Bronchial epithelial cell (primary cell): Measurements from ENCODE around the gene KSR1. TPM values are rescaled to one million over a fixed set of nuclear protein-coding genes. Genes with fewer than 3 reads are reported as not detected.

Experiments
- DNase-seq: peaks from one replicate; pipeline ENCODE4 v3.0.0-alpha.2; 2010; ENCODE audit warnings: low read depth
- FAIRE-seq: peaks from 2 replicates; lab custom pipeline; 2011; peaks lifted over from hg19 to GRCh38; lab: Jason Lieb, UNC
- H3K27me3 ChIP-seq: 2 replicates; pipeline ENCODE4 v1.5.1; 2011; ENCODE audit warnings: low read length; ENCODE audit not compliant: control insufficient read depth, insufficient read depth
- H3K36me3 ChIP-seq: 2 replicates; pipeline ENCODE4 v1.5.1; 2011; ENCODE audit warnings: low read length; ENCODE audit not compliant: control insufficient read depth, insufficient read depth
- H3K4me3 ChIP-seq: 2 replicates; pipeline ENCODE4 v1.5.1; 2011; ENCODE audit warnings: mild to moderate bottlenecking, low read depth, low read length, control low read depth
- total RNA-seq: library from RNA; depleted of rRNA; stranded (reverse); fragments of >200 nt; gene quantifications from 2 replicates; pipeline ENCODE4 v1.2.1, GENCODE V29; 2014
- TF ChIP-seq, protein P1 (sequence below): IDR thresholded peaks from 2 replicates; pipeline ENCODE4 v1.5.1; 2011; ENCODE audit warnings: mild to moderate bottlenecking, moderate library complexity, low read length, control low read depth, inconsistent platforms; ENCODE audit not compliant: insufficient read depth, severe bottlenecking

The KSR1 gene
- total RNA-seq, 1 donor from 2014 or later, result 0.53 TPM

DNA sequence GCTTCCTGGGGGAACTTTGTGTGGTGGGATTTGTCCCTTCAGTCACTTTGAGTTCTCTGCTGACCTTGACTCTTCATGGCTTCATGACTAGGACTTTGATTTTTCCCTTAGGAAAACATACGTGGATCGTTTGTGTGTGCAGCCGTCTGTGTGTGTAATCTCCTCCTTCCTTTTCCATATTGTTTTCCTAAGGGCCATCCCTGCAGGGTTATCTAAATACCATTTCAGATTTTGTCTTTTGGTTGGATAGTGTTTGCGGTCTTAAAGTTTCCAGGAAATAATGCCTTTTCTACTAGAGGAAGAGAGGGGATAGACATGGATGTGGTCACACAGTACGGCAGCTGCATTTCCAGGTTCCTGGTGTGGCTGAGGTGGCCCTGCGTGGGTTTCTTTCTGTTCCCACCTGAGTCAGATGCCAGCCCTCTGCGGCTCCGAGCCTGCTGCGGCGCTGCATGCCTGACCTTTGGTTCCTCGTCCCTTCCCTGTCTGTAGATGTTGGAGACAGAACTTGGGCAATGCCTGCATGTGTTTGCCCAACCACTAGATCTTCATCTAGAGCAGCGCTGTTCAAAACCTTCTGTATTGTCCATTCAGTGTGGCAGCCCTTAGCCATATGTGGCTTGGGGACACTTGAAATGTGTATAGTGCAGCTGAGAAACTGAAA is 102.7 kb downstream of the KSR1 start:
- DNase-seq (no peak), FAIRE-seq (no peak)
- TF ChIP-seq, protein P1, sequence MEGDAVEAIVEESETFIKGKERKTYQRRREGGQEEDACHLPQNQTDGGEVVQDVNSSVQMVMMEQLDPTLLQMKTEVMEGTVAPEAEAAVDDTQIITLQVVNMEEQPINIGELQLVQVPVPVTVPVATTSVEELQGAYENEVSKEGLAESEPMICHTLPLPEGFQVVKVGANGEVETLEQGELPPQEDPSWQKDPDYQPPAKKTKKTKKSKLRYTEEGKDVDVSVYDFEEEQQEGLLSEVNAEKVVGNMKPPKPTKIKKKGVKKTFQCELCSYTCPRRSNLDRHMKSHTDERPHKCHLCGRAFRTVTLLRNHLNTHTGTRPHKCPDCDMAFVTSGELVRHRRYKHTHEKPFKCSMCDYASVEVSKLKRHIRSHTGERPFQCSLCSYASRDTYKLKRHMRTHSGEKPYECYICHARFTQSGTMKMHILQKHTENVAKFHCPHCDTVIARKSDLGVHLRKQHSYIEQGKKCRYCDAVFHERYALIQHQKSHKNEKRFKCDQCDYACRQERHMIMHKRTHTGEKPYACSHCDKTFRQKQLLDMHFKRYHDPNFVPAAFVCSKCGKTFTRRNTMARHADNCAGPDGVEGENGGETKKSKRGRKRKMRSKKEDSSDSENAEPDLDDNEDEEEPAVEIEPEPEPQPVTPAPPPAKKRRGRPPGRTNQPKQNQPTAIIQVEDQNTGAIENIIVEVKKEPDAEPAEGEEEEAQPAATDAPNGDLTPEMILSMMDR, result no peak
- Histone ChIP-seq H3K27me3 (no peaks in the 10 kb centered on the region), H3K4me3 (no peak overlapping the region), H3K36me3 (no peaks in the 10 kb centered on the region)

DNA sequence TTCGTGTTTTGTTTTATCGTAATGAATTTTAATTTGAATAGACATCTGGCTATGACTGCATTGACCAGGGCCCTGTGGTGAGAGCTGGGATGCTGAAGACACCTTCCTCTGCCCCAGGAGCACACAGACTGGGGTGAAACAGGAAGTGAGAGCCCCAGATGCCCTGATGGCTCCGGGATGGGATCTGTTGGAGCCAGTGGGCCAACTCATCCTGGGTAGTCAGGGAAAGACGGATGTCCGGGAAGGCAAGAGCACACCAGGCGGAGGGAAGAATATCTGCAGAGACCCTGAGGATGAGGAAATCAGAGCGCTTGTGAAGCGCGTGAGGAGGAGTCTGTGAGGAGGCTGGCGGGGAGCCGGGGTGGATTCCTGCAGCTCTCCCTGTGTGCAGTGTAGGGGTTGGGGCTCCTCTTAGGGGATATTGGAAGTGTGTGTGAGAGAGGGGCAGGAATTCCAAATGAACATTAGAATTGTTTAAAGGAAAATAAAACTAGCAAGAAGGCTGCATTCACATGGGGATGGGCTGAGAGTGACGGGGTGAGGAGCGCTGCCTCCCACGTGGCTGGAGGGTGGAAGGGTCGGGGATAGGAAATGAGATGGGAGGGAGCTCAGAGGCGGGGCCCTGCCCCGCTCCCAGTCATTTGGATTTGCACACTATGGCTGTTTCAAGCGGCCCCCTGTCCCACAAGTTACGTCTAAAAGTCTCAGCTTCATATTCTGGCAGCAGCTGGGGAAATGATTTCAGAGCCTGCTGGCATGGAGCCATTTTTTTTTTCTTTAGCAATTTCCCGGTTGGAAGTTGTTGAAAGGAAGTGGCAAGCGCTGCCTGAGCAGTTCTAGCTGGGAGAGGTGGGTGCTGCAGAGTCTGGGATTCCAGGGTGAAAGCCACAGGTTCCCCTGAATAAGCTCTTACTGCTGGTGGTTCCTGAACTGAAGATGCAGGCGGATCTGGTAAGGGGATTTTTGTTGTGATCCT is 103.5 kb downstream of the KSR1 start:
- H3K27me3 ChIP-seq, result no peaks in the 10 kb centered on the region
- DNase-seq (peak; percentile 63), FAIRE-seq (no peak)
- TF ChIP-seq, protein P1, result no peak
- no peak overlapping the region for H3K4me3 ChIP-seq
- H3K36me3 ChIP-seq, result no peaks in the 10 kb centered on the region

DNA sequence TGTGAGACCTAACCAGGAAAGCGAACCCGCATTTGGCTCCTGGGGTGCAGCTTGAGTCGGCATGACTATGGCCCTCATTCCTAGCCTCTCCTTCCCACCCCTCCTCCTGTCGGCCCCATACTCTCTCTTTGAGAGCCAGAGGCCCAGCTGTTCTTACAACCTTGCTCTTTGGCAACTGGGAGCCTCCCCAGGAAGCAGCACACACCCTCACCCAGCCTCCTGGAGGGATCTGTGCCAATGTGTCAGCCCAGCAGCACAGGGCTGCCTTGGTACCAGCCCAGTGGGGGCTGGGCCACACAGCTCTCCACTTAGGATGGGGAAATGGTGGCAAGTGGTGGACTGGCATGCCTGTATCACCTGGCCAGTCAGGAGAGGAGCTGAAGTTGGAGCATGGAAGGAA is 104.4 kb downstream of the KSR1 start:
- Histone ChIP-seq H3K4me3 (no peak overlapping the region), H3K36me3 (no peaks in the 10 kb centered on the region), H3K27me3 (no peaks in the 10 kb centered on the region)
- TF ChIP-seq, protein P1, result no peak
- FAIRE-seq (no peak), DNase-seq (peak; percentile 25)

DNA sequence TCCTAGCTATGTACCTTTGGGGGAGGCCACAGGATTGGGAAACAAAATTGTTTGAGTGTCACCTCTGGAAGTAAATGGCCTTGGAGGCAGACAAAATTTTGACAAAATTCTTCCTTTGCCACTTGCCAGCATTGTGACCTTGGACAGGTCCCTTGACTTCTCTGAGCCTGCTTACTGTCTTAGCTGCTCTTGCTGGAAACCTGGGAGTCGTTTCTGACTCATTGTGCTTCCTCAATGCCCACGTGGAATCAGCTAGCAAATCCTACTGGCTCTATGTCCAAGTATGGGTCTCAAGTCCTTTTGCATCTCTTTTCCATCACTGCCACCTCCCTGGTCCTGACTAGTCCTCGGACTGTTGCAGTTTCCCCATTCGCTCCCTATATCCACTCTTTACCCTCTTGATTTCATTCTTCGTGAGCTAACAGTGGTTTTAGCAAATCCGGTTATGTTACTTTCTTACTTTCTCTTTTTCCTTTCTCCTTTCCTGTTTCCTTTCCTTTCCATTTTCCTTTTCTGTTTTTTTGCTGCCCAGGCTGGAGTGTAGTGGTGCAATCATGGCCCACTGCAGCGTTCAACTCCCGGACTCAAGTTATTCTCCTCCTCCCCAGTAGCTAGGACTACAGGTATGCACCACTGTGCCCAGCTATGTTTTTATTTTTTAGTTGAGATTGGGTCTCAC is 106.7 kb downstream of the KSR1 start:
- H3K36me3 ChIP-seq, result no peaks in the 10 kb centered on the region
- no peak overlapping the region for H3K4me3 ChIP-seq
- FAIRE-seq (no peak), DNase-seq (peak; percentile 34)
- TF ChIP-seq, protein P1, result no peak
- no peaks in the 10 kb centered on the region for H3K27me3 ChIP-seq

DNA sequence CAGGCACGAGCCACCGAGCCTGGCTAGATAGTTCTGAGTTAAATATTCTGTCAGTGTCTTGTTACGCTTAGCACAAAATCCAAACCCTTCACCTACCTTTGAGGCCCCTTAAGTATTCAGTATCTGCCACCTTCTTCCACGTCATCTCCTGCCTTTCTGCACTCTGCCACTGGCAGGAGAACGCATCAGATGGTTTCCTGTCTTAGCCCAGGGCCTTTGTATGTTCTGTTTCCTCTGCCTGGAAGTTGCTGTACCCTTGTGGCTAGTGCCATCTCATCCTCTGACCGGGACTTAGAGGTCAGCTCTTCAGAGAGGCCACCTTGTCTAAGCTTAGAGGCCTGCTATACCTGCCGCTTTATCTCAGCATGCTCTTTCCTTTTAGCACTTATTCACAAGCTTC is 107.3 kb downstream of the KSR1 start:
- DNase-seq, result no peak
- no peaks in the 10 kb centered on the region for H3K27me3 ChIP-seq
- no peaks in the 10 kb centered on the region for H3K36me3 ChIP-seq
- TF ChIP-seq, protein P1, result no peak
- H3K4me3 ChIP-seq, result no peak overlapping the region
- no peak for FAIRE-seq
